GM18951 (cell line): ENCODE data around the gene FLVCR2.
"Not testable (repeated sequence)": the region's sequence is repeated elsewhere in the genome, so short reads cannot be mapped to it uniquely, and the experiment has no call there.

Experiments
- POLR2A ChIP-seq: IDR thresholded peaks from 4 replicates; pipeline ENCODE4 v1.6.1; 2011; ENCODE audit warnings: mild to moderate bottlenecking; ENCODE audit not compliant: insufficient read length, insufficient read depth; ENCODE audit errors: extremely low read depth
- in situ Hi-C: fragments of 300-500 bp; cut with MboI; formaldehyde crosslinking; loops from one replicate; pipeline ENCODE4 v1.12.0; 2022; ENCODE audit warnings: low sequenced_read_pairs, mixed read lengths, inconsistent platforms; ENCODE audit not compliant: unreplicated experiment

FLVCR2 gene

GRCh38 chr14:75689012-75689411, 110.6 kb downstream of the FLVCR2 start:
- no peak for TF ChIP-seq POLR2A
- in situ Hi-C loops: no loop called here

GRCh38 chr14:75690010-75690409, 111.6 kb downstream of the FLVCR2 start:
- no peak for TF ChIP-seq POLR2A
- in situ Hi-C loops: no loop called here

GRCh38 chr14:75695025-75695424, 116.6 kb downstream of the FLVCR2 start:
- in situ Hi-C loops: not testable (repeated sequence)

- in situ Hi-C loops: no loop called here
- TF ChIP-seq POLR2A: no peak
Measured at GRCh38 chr14:75697386-75697785, 119.0 kb downstream of the FLVCR2 start.
